Activated T-helper 17 cell treated with anti-CD3 and anti-CD28 coated beads, Interleukin-2, amount 50 U/mL, for 72 hours (primary cell): Measurements from ENCODE around the gene CAMKV. TPM values are rescaled to one million over a fixed set of nuclear protein-coding genes. Genes with fewer than 3 reads are reported as not detected.
"Not testable (repeated sequence)": the region's sequence is repeated elsewhere in the genome, so short reads cannot be mapped to it uniquely, and the experiment has no call there.

Experiments
- ATAC-seq: fragments of 150-1000 bp; cut with Tn5 transposase; replicated peaks from 2 replicates; pipeline ENCODE4 v1.10.0; 2021; ENCODE audit warnings: mild to moderate bottlenecking, moderate library complexity
- H3K27ac Mint-ChIP-seq: one replicate; pipeline ENCODE4 v1.8.0; 2022; ENCODE audit warnings: mixed read lengths
- H3K27me3 Mint-ChIP-seq: one replicate; pipeline ENCODE4 v1.8.0; 2022; ENCODE audit warnings: mixed read lengths
- H3K36me3 Mint-ChIP-seq: one replicate; pipeline ENCODE4 v1.8.0; 2022; ENCODE audit warnings: low read depth, mild to moderate bottlenecking, mixed read lengths
- H3K4me1 Mint-ChIP-seq: one replicate; pipeline ENCODE4 v1.8.0; 2022; ENCODE audit warnings: mixed read lengths
- H3K4me3 Mint-ChIP-seq: one replicate; pipeline ENCODE4 v1.8.0; 2022; ENCODE audit warnings: mild to moderate bottlenecking, mixed read lengths
- H3K9me3 Mint-ChIP-seq: one replicate; pipeline ENCODE4 v1.8.0; 2022; ENCODE audit warnings: mixed read lengths
- total RNA-seq, 2 donors: library from RNA; stranded (reverse); gene quantifications; one replicate each; pipeline ENCODE4 v1.2.3, GENCODE V29; 2022

CAMKV gene, protein sequence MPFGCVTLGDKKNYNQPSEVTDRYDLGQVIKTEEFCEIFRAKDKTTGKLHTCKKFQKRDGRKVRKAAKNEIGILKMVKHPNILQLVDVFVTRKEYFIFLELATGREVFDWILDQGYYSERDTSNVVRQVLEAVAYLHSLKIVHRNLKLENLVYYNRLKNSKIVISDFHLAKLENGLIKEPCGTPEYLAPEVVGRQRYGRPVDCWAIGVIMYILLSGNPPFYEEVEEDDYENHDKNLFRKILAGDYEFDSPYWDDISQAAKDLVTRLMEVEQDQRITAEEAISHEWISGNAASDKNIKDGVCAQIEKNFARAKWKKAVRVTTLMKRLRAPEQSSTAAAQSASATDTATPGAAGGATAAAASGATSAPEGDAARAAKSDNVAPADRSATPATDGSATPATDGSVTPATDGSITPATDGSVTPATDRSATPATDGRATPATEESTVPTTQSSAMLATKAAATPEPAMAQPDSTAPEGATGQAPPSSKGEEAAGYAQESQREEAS
- total RNA-seq, result under 1 TPM; 0.15 to 0.34 TPM

- Mint-ChIP-seq H3K4me1 (no peaks in the 10 kb centered on the region), H3K27ac (no peak within 1 kb of the TSS), H3K36me3 (no peaks in the 10 kb centered on the region), H3K27me3 (peaks cover 13% of the 10 kb centered on the region), H3K9me3 (no peaks in the 10 kb centered on the region), H3K4me3 (peak within 1 kb of the TSS; percentile 35)
- peak; percentile 49 for ATAC-seq
Measured at GRCh38 chr3:49869525-49870126, at the start of gene CAMKV. Gene CAMKV (minus strand): TSS chr3:49869906. CDS start chr3:49862388, 7,518 bp downstream.

- not testable (repeated sequence) for H3K4me1 Mint-ChIP-seq, H3K36me3 Mint-ChIP-seq, ATAC-seq, H3K9me3 Mint-ChIP-seq, H3K27ac Mint-ChIP-seq, H3K27me3 Mint-ChIP-seq, H3K4me3 Mint-ChIP-seq
Measured at GRCh38 chr3:49917806-49918590, 48.3 kb upstream of the CAMKV start.

GRCh38 chr3:49916686-49917085, 47.0 kb upstream of the CAMKV start:
- Mint-ChIP-seq H3K36me3 (peaks cover 8% of the 10 kb centered on the region), H3K9me3 (no peaks in the 10 kb centered on the region), H3K4me3 (no peak overlapping the region), H3K4me1 (no peaks in the 10 kb centered on the region), H3K27me3 (no peaks in the 10 kb centered on the region), H3K27ac (peak overlapping the region; percentile 62)
- ATAC-seq, result no peak

GRCh38 chr3:49914906-49915305, 45.2 kb upstream of the CAMKV start:
- Mint-ChIP-seq H3K4me3 (no peak overlapping the region), H3K36me3 (peaks cover 7% of the 10 kb centered on the region), H3K27me3 (no peaks in the 10 kb centered on the region), H3K4me1 (no peaks in the 10 kb centered on the region), H3K27ac (no peak overlapping the region), H3K9me3 (no peaks in the 10 kb centered on the region)
- no peak for ATAC-seq

GRCh38 chr3:49912881-49913281, 43.2 kb upstream of the CAMKV start:
- Mint-ChIP-seq H3K4me1 (no peaks in the 10 kb centered on the region), H3K36me3 (peaks cover 8% of the 10 kb centered on the region), H3K27ac (no peak overlapping the region), H3K9me3 (no peaks in the 10 kb centered on the region), H3K27me3 (no peaks in the 10 kb centered on the region), H3K4me3 (no peak overlapping the region)
- ATAC-seq, result no peak

DNA sequence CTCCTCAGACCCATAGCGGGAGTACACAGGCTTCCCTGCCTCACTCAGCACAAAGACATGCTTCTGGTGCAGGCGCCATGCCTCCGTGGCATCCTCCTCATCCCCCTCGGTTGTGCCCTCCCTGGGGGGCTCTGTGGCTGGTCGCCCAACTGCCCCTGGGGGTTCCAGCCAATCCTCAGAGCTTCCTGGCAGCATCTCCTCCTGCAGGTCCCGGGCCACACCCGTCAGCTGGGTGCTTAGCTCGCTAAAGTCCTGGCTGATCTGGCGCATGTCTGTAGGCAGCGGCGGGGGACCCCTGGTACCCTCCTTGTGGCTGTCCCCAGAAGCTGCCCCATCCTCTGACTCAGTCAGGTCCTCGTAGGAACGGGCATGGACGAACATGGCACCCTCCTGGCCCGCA, 41.9 kb upstream of the CAMKV start:
- H3K27me3 Mint-ChIP-seq, result no peaks in the 10 kb centered on the region
- H3K9me3 Mint-ChIP-seq, result no peaks in the 10 kb centered on the region
- H3K4me1 Mint-ChIP-seq, result no peaks in the 10 kb centered on the region
- ATAC-seq, result no peak
- no peak overlapping the region for H3K27ac Mint-ChIP-seq
- H3K4me3 Mint-ChIP-seq, result no peak overlapping the region
- peaks cover 8% of the 10 kb centered on the region for H3K36me3 Mint-ChIP-seq

GRCh38 chr3:49911124-49911420, 41.4 kb upstream of the CAMKV start:
- H3K9me3 Mint-ChIP-seq, result no peaks in the 10 kb centered on the region
- H3K36me3 Mint-ChIP-seq, result peaks cover 8% of the 10 kb centered on the region
- no peak overlapping the region for H3K27ac Mint-ChIP-seq
- ATAC-seq, result no peak
- no peak overlapping the region for H3K4me3 Mint-ChIP-seq
- no peaks in the 10 kb centered on the region for H3K27me3 Mint-ChIP-seq
- peaks cover 1% of the 10 kb centered on the region for H3K4me1 Mint-ChIP-seq

- no peak overlapping the region for H3K27ac Mint-ChIP-seq
- peaks cover 8% of the 10 kb centered on the region for H3K36me3 Mint-ChIP-seq
- H3K4me1 Mint-ChIP-seq, result peaks cover 6% of the 10 kb centered on the region
- no peaks in the 10 kb centered on the region for H3K27me3 Mint-ChIP-seq
- no peaks in the 10 kb centered on the region for H3K9me3 Mint-ChIP-seq
- H3K4me3 Mint-ChIP-seq, result no peak overlapping the region
- ATAC-seq, result no peak
Measured at GRCh38 chr3:49910409-49911123, 40.9 kb upstream of the CAMKV start.

- peaks cover 7% of the 10 kb centered on the region for H3K4me1 Mint-ChIP-seq
- no peaks in the 10 kb centered on the region for H3K9me3 Mint-ChIP-seq
- H3K36me3 Mint-ChIP-seq, result peaks cover 8% of the 10 kb centered on the region
- no peak overlapping the region for H3K4me3 Mint-ChIP-seq
- ATAC-seq, result no peak
- H3K27ac Mint-ChIP-seq, result no peak overlapping the region
- no peaks in the 10 kb centered on the region for H3K27me3 Mint-ChIP-seq
Measured at GRCh38 chr3:49908373-49909199, 38.9 kb upstream of the CAMKV start.

- peak overlapping the region; percentile 92 for H3K27ac Mint-ChIP-seq
- peak overlapping the region; percentile 91 for H3K4me3 Mint-ChIP-seq
- H3K9me3 Mint-ChIP-seq, result no peaks in the 10 kb centered on the region
- H3K27me3 Mint-ChIP-seq, result no peaks in the 10 kb centered on the region
- peak; percentile 45 for ATAC-seq
- peaks cover 8% of the 10 kb centered on the region for H3K36me3 Mint-ChIP-seq
- H3K4me1 Mint-ChIP-seq, result peaks cover 7% of the 10 kb centered on the region
Measured at GRCh38 chr3:49906073-49906743, 36.5 kb upstream of the CAMKV start.

GRCh38 chr3:49904448-49904847, 34.7 kb upstream of the CAMKV start:
- Mint-ChIP-seq H3K27ac (peak overlapping the region; percentile 83), H3K4me3 (peak overlapping the region; percentile 91)
- H3K27me3 Mint-ChIP-seq, H3K9me3 Mint-ChIP-seq, H3K4me1 Mint-ChIP-seq, H3K36me3 Mint-ChIP-seq, ATAC-seq: not testable (repeated sequence)

- Mint-ChIP-seq H3K36me3 (no peaks in the 10 kb centered on the region), H3K9me3 (no peaks in the 10 kb centered on the region), H3K4me3 (peak within 1 kb of the TSS; percentile 91), H3K4me1 (peaks cover 7% of the 10 kb centered on the region), H3K27me3 (no peaks in the 10 kb centered on the region), H3K27ac (peak within 1 kb of the TSS; percentile 83)
- ATAC-seq, result peak; percentile 98
Measured at GRCh38 chr3:49903451-49904424, 34.0 kb upstream of the CAMKV start, which contains the start of gene MST1R. Gene MST1R (minus strand): TSS chr3:49903873. CDS start chr3:49903609, 264 bp downstream.
